GM19395 (cell line): ENCODE data around the gene TOM1L1.

Source experiments
- ATAC-seq: cut with Tn5 transposase; IDR thresholded peaks from one replicate; pipeline ENCODE4 v1.9.1; 2021; ENCODE audit warnings: mild to moderate bottlenecking, moderate library complexity; ENCODE audit not compliant: unreplicated experiment

TOM1L1 gene

GRCh38 chr17:54945671-54946070 lies 45.0 kb downstream of the TOM1L1 start:
- ATAC-seq: no peak

GRCh38 chr17:54947396-54947795 lies 46.7 kb downstream of the TOM1L1 start:
- no peak for ATAC-seq

GRCh38 chr17:54948380-54948779 lies 47.7 kb downstream of the TOM1L1 start:
- ATAC-seq: peak; percentile 54

GRCh38 chr17:54950116-54950515 lies 49.5 kb downstream of the TOM1L1 start:
- no peak for ATAC-seq

GRCh38 chr17:54951286-54951685 lies 50.6 kb downstream of the TOM1L1 start:
- no peak for ATAC-seq

GRCh38 chr17:54956791-54957190 lies 56.1 kb downstream of the TOM1L1 start:
- ATAC-seq: no peak

- peak; percentile 35 for ATAC-seq
Measured at GRCh38 chr17:54967621-54968261, 67.1 kb downstream of the TOM1L1 start.

- ATAC-seq: peak; percentile 89
Measured at GRCh38 chr17:54968262-54968987, 67.8 kb downstream of the TOM1L1 start, which contains the start of the genes COX11 and STXBP4. Gene COX11 (minus strand): TSS chr17:54968654. CDS start chr17:54968646, 8 bp downstream. Gene STXBP4 (plus strand): TSS chr17:54968765. CDS start chr17:54986220, 17,455 bp downstream.

GRCh38 chr17:54968988-54969332 lies 68.3 kb downstream of the TOM1L1 start:
- ATAC-seq: peak; percentile 40

- no peak for ATAC-seq
Measured at GRCh38 chr17:54969658-54970572, 69.3 kb downstream of the TOM1L1 start.

- no peak for ATAC-seq
Measured at GRCh38 chr17:54971147-54971546, 70.5 kb downstream of the TOM1L1 start.

- ATAC-seq: no peak
Measured at GRCh38 chr17:54971901-54972300, 71.2 kb downstream of the TOM1L1 start.

GRCh38 chr17:54972406-54973138 lies 71.9 kb downstream of the TOM1L1 start:
- no peak for ATAC-seq

GRCh38 chr17:54974759-54975158 lies 74.1 kb downstream of the TOM1L1 start:
- no peak for ATAC-seq

- no peak for ATAC-seq
Measured at GRCh38 chr17:54976316-54976715, 75.7 kb downstream of the TOM1L1 start.

GRCh38 chr17:54977744-54978143 lies 77.1 kb downstream of the TOM1L1 start:
- ATAC-seq: no peak

GRCh38 chr17:54979657-54980056 lies 79.0 kb downstream of the TOM1L1 start:
- ATAC-seq: no peak

- no peak for ATAC-seq
Measured at GRCh38 chr17:54980375-54980774, 79.7 kb downstream of the TOM1L1 start.

GRCh38 chr17:54982399-54982798 lies 81.7 kb downstream of the TOM1L1 start:
- no peak for ATAC-seq

- ATAC-seq: no peak
Measured at GRCh38 chr17:54983260-54983659, 82.6 kb downstream of the TOM1L1 start.

- ATAC-seq: no peak
Measured at GRCh38 chr17:54985476-54985875, 84.8 kb downstream of the TOM1L1 start.
